DMS79 (cell line): Measurements from ENCODE around the gene ZBTB46.
A peak's percentile ranks its signal among the peaks of the same experiment; 100 is the strongest.
"Not testable (repeated sequence)": the region's sequence is repeated elsewhere in the genome, so short reads cannot be mapped to it uniquely, and the experiment has no call there.

ENCODE experiments used
- DNase-seq: peaks from one replicate; lab custom pipeline; 2025; lab: John Stamatoyannopoulos, UW

The ZBTB46 gene

DNA sequence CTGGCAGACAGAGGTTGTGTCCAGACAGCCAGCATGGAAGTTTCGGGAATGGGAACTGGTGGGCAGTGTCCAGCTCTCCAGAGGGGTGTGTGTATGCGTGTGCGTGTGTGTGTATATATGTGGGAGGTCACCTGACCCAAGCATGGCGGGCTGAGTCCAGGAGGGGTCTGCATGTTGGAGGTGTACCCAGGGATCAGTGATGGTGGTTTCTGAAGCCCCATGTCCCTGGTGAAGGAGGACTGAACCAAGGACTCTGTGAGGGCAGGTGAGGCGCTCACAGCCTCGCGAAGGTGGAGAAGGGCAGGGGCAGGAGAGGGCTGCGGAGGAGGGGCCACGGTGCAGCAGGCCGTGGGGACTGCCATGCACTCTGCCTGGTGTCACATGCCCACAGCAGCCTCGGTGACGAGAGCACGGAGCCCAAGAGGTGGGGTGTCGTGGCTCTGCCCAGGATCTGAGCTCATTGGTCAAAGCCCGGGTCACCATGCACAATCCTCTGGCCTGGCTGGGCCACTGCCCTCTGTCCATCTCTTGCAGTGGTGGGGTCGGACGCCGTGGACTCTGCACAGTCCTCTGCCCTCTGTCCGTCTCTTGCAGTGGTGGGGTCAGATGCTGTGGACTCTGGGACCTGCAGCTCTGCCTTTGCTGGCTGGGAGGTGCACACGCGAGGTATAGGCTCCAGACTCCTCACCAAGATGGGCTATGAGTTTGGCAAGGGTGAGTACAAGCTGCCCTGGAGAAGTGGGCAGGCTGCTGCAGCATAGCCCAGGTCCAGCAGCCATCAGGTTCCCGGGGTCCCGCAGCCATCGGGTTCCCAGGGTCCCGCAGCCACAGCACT, 96.7 kb downstream of the ZBTB46 start:
- no peak for DNase-seq

DNA sequence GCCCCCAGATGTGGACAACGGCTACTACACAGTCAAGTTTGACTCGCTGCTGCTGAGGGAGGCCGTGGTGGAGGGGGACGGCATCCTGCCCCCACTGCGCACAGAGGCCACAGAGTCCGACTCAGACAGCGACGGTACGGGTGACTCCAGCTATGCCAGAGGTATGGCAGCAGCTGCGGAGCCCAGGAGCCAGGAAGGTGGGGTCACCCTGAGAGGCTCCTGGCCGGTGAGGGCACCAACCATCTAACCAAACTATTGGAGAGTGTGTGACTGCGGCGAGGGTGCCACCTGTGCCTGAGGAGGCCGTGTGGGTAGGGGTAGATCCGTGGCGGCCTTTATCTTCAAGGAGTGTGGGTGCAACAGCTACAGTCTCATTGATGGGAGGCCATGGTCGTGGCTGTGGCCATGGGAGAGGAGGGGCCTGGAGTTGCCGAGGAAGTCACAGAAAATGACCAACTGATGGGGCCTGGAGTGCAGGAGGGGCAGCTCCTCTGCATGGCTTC, 97.4 kb downstream of the ZBTB46 start:
- DNase-seq = no peak

DNA sequence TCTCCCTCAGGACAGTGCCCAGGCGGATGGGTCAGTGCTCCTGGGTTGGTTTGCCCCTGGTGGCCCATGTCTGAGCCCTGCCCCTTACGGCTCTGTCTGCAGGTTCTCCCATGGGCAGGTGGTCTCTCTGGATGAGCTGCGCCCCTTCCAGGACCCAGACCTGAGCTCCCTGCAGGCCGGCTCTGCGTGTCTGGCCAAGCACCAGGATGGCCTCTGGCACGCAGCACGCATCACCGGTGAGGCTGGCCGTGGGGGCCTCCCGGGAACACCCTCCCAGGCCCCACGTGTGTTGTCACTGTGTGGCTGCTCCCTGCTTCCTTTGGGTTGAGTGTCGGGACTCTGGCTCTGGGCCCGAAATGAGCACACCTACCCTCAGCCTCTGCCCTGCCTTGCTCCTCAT, 97.9 kb downstream of the ZBTB46 start:
- DNase-seq = no peak

DNA sequence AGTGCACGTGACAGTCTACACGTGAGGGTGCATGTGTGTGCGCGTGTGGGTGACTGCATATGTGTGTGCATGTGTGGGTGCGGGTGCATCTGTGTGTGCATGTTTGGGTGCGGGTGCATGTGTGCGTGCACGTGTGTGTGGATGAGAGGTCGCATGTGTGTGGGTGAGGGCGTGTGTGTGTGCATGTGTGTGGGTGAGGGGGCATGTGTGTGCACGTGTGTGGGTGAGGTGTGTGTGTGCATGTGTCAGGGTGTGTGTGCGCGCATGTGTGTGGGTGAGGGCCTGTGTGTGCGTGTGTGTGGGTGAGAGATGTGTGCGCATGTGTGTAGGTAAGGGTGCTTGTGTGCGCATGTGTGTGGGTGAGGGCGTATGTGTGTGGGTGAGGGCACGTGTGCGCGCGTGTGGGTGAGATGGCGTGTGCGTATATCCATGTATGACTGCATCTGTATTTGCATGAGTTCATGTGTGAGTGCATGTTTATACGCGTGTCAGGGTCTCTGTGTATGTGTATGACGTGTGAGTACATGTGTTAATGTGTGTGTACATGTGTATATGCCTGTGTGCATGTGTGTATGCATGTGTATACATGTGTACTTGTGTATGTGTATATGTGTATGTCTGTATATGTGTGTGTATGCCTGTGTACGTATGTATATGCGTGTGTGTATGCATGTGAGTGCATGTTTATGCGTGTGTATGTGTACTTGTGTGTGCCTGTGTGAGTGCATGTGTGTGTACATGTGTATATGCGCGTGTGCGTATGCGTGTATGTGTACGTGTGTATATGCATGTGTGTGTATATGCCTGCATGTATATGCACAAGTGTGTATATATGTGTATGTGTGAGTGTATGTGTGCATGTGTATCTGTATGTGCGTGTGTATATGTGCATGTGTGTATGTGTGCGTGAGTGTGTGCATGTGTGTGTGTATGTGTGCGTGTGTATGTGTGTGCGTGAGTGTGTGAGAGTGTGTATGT, 98.7 kb downstream of the ZBTB46 start:
- no peak for DNase-seq

DNA sequence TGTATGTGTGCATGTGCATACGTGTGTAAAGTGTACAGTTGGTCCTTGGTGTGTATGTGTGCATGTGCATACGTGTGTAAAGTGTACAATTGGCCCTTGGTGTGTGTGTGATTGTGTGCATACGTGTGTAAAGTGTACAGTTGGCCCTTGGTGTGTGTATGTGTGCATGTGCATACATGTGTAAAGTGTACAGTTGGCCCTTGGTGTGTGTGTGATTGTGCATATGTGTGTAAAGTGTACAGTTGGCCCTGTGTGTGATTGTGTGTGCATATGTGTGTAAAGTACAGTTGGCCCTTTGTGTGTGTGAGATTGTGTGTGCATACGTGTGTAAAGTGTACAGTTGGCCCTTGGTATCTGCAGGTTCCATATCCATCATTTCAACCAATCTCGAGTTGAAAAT, 99.7 kb downstream of the ZBTB46 start:
- no peak for DNase-seq

DNA sequence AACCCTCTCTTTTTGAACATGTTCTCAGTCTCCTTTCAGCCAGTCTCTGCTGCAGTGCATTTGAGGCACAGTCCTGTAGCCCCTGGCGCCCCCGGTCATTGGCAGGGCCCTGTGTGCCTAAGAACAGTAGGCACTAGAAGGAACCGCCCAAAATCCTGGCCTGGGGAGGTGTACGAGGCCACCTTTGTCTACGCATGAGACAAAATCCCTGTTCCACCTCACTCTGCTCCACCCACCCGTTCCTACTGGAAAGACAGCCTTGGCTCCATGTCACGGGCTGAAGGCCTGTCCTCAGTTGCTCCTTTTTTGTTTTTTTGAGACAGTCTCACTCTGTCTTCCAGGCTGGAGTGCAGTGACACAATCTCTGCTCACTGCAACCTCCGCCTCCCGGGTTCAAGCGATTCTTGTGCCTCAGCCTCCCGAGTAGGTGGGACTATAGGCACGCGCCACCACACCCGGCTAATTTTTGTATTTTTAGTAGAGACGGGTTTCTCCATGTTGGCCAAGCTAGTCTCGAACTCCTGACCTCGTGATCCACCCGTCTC, 100.8 kb downstream of the ZBTB46 start:
- not testable (repeated sequence) for DNase-seq

DNA sequence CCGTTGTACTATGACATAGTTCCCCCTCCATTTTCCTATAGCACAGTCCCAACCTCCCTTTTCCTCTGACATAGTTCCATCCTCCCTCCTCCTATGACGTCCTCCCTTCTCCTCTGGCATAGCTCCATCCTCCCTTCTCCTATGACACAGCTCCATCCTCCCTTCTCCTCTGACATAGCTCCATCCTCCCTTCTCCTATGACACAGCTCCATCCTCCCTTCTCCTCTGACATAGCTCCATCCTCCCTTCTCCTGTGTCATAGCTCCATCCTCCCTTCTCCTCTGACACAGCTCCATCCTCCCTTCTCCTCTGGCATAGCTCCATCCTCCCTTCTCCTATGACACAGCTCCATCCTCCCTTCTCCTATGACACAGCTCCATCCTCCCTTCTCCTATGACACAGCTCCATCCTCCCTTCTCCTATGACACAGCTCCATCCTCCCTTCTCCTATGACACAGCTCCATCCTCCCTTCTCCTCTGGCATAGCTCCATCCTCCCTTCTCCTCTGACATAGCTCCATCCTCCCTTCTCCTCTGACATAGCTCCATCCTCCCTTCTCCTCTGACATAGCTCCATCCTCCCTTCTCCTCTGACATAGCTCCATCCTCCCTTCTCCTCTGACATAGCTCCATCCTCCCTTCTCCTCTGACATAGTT, 108.0 kb downstream of the ZBTB46 start:
- not testable (repeated sequence) for DNase-seq

DNA sequence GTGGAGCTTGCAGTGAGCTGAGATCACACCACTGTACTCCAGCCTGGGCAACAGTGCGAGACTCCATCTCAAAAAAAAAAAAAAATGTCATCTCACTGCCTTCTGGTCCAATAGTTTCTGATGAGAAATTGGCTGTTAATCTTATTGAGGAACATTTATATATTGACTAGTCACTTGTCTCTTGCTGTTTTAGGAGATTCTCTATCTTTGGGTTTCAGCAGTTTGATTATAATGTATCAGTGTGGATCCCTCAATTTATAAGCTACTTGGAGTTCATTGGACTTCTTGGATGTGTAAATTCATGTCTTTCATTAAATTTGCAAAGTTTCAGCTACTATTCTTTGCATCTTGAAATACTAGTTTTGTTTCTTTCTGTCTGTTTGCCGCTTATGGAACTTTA, 112.1 kb downstream of the ZBTB46 start:
- DNase-seq = no peak

DNA sequence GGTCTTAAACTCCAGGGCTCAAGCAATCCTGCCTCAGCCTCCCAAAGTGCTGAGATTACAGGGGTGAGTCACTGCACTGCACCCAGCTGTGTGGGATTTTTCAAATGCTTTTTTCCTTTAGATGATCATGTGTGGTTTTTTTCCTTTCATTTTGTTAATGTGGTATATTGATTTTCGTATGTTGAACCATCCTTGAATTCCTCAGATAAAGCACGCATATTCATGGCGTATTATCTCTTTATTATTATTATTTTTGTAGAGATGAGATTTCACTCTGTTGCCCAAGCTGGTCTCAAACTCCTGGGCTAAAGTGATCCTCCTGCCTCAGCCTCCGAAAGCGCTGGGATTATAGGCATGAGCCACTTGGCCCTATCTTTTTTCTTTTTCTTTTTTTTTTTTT, 116.2 kb downstream of the ZBTB46 start:
- no peak for DNase-seq

DNA sequence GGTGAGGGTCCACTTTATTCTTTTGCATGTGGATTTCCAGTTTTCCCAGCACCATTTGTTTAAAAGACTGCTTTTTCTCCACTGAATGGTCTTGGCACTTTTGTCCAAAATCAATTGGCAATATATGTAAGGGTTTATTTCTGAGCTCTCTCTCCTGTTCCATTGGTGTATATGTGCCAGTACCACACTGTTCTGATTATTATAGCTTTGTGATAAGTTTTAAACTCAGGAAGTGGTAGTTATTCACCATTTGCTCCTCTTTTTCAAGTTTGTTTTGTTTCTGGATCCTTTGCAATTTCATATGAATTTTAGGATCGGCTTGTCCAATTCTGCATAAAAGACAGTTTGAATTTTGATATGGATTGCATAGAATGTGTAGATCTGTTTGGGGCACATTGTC, 118.9 kb downstream of the ZBTB46 start:
- DNase-seq = no peak

DNA sequence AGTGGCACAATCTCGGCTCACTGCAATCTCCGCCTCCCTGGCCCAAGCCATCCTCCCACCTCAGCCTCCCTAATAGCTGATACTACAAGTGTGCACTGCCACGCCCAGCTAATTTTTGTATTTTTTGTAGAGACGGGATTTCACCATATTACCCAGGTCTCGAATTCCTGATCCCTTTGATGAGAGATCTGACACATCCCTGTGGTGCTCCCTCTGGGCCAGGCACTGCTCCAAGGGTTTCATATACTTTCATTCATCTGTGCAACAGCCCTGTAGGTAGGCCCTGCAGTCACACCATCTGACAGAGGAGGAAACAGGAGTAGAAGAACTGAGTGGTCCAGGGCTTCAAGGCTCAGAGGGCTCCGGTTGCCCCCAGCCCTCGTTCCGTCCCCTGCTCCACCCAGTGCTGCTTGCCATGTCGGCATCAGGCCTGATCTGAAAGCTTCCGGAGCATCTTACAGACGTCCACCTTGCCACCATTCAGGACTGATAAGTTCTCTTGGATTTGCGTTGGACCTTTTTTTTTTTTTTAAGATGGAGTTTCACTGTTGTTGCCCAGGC, 119.9 kb downstream of the ZBTB46 start:
- DNase-seq = no peak

DNA sequence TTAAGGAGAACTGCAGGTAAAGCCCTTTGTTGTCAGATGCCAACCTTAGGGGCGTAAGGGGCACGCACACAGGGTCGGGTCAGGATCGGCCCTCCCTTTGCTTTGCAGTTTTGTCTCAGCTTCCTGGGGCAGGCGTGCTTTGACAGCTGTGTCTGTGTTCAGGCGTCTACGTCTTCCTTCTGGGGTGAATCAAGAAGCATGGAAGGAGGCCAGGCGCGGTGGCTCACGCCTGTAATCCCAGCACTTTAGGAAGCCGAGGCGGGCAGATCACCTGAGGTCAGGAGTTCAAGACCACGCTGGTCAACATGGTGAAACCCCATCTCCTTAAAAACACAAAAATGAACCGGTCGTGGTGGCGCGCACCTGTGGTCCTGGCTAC, 121.9 kb downstream of the ZBTB46 start:
- DNase-seq = no peak

DNA sequence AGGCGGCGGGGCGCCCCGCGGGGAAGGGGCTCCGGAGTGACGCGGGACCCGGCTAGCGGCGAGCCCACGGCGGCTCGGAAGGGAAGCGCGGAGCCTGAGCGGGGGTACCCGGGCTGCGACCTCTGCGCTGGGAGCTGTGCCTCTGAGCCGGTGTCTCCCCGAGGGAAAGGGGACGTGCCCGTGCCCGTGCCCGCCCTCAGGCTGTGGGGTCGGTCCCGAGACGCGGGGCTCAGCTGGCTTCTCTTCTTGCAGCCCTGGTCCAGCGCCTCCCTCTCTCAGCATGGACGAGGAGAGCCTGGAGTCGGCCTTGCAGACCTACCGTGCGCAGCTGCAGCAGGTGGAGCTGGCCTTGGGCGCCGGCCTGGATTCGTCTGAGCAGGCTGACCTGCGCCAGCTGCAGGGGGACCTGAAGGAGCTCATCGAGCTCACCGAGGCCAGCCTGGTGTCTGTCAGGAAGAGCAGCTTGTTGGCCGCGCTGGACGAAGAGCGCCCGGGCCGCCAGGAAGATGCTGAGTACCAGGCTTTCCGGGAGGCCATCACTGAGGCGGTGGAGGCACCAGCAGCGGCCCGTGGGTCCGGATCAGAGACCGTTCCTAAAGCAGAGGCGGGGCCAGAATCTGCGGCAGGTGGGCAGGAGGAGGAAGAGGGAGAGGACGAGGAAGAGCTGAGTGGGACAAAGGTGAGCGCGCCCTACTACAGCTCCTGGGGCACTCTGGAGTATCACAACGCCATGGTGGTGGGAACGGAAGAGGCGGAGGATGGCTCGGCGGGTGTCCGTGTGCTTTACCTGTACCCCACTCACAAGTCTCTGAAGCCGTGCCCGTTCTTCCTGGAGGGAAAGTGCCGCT, 122.5 kb downstream of the ZBTB46 start:
- DNase-seq = no peak

DNA sequence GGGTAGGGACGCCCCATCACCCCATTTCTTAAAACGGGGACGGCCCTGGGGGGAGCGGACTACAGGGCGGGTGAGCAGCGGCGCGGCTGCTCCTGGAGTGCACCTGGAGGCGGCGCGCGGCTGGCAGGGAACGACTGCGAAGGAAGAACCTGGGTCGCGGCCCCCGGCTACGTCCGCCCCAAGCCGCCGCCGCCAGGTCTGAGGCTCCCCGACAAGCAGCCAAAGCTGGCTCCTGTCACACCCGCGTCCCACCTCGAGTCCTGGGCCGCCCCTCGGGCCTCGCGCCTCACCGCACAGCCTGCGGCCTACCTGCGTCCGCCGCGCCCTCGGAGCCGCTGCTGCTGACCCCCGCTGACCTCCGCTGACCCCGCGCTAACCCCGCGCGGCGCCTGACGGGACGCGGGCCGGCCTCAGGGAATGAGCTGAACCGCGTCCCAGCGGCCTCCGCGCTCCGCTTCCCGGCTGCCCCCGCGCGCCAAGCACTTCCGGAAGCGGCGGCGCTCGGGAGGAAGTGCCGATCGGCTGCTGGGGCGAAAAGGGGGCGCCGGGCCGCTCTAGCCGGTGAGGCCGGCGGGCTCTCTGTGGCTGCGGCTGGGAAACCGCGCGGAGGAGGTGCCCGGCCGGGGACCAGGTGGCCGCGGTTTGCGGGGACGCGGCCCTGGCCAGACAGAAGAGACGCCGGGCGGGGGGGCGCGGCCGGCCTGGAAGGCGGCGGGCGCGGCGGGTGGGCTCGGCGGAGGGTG, 123.3 kb downstream of the ZBTB46 start, which contains the start of the genes ARFRP1 and ZGPAT:
TSS of gene ARFRP1 (minus strand) at position 419 of the 743 bp plus-strand sequence. CDS start 885 bp downstream, outside the sequence.
TSS of gene ZGPAT (plus strand) at position 482 of the 743 bp plus-strand sequence. CDS start 542 bp downstream, outside the sequence.
- DNase-seq = peak; percentile 79

DNA sequence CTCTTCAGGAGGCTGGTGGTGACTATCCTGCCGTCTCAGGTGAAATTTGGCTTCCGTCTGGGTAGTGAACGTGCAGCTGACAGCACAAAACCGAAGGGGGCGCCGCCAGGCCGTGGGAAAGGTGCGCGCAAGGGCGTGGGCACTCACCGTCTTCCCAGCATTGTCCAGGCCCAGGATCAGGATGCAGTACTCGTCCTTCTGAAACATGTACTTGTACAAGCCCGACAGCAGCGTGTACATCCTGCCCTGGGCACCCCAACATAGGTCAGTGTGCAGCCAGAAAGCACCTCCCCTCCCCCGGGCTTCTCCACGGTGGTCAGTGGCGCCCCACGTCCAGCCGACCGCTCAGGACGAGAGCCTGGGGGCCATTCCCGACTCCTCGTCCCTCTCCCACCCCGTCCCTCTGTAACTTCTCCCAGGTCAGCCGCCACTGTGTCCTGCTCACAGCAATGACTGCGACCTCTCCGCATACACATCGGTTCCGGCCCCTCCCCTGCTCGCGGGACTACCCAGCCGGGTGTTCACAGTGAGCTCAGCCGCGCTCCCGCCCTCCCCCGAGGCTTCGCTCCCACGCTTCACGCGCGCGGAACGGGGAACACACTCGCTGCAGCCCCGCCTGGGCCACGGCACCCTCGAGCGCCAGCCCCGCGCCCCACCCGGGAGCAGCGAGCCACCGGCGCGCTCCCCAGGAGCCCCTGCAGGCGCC, 124.1 kb downstream of the ZBTB46 start:
- DNase-seq = peak; percentile 38

DNA sequence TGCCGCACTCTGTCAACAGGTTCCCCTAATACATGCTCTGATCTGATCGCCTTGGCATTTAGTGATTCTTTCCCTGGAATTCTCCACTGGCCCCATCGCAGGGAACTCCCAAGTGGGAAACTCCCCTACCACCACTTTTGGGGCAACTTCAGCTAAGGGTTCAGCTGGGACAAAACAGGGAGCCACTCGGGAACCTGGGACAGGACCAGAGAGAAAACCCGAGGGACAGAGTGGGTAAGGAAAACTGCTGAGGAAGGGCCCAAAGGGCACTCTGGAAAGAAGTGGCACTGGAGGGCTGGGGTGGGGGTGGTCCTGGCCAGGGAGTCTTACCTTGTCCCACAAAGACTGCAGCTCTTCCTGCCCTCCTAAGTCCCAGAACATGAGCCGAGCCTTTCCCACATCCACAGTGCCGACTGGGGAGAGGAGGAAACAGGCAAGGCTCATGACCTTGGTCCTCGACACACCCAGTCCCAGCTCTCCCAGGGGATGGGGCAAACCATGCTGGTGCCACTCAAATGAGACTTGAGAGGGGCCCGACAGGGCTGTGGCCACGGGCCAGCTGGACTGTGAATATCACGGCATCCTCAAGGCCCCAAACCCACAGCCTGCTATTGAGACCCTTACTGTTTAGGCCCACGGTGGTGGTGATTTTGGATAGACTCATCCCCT, 124.9 kb downstream of the ZBTB46 start:
- no peak for DNase-seq

DNA sequence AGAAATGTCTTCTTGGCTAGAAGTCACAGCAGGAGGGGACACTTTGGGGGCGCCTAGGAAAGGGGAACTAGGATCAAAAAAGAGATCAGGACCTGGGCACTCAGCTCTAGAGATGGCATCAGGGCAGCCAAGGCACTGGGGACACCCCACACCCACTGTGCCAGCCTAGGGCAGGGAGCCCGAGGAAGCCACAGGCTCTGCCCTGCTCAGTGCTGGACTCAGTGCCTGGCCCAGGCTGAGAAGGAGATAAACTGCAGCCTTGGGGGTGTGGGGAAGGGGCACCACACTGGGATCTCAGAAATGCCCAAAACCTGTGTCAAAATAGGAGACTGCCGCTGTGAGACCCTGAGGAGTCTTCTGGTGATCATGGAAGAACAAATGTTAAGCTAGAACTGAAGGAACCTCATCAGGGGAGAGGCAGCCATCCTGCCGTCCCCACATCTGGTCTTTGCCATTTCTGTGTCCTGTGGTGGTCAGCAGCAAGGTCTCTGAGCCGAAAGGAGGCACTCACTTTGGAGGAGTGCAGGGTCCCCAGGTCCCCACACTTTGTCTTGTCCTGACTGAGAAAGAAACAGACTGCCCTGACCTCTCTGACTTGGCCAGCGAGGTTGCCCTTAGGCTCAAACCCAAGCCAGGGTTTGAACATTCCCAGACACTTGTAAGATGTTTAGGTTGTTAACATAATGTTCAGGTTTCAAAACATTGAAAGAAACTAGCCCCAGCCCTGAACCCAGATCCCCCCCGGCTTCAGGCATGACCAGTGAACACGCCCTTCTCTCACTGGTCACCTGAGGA, 125.6 kb downstream of the ZBTB46 start:
- DNase-seq = no peak

DNA sequence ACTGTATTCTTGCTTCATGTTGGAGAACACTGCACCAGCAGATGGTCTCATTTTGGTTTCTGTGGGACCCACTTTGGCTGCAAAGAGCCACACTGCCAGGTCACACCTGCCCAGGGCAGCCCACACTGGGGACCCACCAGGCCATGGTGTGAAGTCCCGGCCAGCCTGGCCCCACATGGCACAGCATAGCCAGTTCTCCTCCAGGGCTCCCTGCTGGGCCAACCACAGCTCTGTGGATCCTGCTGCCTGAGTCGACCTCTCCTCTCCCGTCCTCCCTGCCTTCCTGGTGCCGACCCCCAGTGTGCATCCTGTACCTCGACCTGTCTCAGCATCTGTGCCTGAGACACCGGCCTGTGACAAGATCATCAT, 126.3 kb downstream of the ZBTB46 start:
- DNase-seq = no peak
